ES-I3 (cell line): Measurements from ENCODE around the gene NDUFS2.
A peak's percentile ranks its signal among the peaks of the same experiment; 100 is the strongest.
"Not testable (repeated sequence)": the region's sequence is repeated elsewhere in the genome, so short reads cannot be mapped to it uniquely, and the experiment has no call there.

Source experiments
- H3K36me3 ChIP-seq: 2 replicates; pipeline ENCODE4 v1.6.1; 2013; ENCODE audit warnings: mild to moderate bottlenecking, low read length, control low read depth, moderate library complexity; ENCODE audit not compliant: insufficient read depth
- H3K4me1 ChIP-seq: 2 replicates; pipeline ENCODE4 v1.6.1; 2013; ENCODE audit warnings: mild to moderate bottlenecking, control low read depth, low read length; ENCODE audit not compliant: insufficient read depth
- H3K9ac ChIP-seq: 2 replicates; pipeline ENCODE4 v1.6.1; 2013; ENCODE audit warnings: low read depth, mild to moderate bottlenecking, low read length, moderate library complexity
- H3K9me3 ChIP-seq: 2 replicates; pipeline ENCODE4 v1.6.1; 2013; ENCODE audit warnings: mild to moderate bottlenecking, low read length, moderate library complexity; ENCODE audit not compliant: control insufficient read depth, insufficient read depth

The NDUFS2 gene

DNA sequence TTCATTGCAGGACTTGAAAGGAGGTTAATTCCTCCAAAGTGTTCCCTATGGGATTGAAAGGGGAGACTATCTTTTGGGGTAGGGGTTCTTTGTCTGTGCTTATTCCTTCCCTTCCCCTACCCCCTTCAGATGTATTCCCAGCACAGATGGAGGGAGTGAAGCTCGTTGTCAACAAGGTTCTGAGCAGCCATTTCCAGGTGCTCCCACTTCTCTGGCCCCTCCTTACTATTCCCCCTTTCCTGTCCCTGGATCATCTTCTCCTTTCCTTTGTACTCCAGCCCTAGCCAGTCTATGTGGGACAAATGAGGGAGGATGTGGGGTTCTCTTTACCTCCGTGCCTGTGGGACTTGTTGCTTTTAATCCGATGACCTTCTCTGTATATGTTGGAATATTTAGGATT is 24.6 kb downstream of the NDUFS2 start:
- peaks cover 5% of the 10 kb centered on the region; the same call in 1 of the 2 replicates for H3K36me3 ChIP-seq
- peak overlapping the region; percentile 66 for H3K9ac ChIP-seq
- H3K4me1 ChIP-seq, result no peaks in the 10 kb centered on the region; the same call in 1 of the 2 replicates
- H3K9me3 ChIP-seq, result no peaks in the 10 kb centered on the region

DNA sequence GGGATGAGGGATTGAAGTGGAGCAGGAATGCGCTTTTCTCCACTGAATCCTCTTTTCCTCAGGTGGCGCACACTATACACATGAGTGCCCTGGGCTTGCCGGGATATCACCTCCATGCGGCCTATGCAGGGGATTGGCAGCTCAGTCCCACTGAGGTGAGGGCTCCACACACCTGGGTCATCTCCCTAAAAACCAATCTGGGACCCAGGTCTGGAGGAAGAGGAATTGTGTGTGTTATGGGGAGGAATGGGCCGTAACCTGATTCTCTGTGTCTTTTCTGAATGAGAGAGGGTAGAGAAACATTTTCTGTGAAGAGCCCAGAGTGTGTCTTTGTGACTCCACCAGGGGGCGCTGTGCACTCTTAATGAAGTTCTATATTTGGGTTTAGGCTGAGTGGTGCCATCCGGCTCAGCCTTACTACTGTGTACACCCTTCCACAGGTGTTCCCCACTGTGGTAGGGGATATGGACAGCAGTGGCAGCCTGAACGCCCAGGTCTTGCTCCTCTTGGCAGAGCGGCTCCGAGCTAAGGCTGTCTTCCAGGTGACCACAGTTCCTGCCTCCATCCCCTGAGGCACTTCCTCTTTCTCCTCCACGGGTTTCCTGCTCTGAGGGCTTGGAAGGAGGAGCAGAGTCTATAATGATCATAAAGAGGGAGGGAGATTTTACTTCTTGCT is 25.2 kb downstream of the NDUFS2 start:
- Histone ChIP-seq H3K36me3 (peaks cover 5% of the 10 kb centered on the region; the same call in 1 of the 2 replicates), H3K9ac (peak overlapping the region; percentile 66), H3K4me1 (no peaks in the 10 kb centered on the region; the same call in 1 of the 2 replicates), H3K9me3 (no peaks in the 10 kb centered on the region)

DNA sequence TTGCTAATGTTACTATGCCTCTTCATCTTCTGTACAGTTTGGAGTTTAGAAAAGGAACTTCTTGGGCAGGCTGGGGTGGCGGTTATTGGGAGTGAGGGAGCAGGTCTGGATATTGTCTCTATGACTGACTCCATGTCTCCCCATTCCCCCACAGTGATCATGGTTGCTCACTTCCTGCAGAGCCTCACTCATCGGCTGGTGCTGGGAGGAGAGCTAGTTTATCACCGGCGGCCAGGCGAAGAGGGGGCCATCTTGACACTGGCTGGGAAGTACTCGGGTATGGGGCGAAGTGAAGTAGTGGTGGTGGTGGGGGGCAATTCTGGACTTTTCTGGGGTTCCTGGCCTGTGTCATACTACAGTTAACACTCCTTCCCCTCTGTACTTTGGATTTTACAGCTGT is 25.9 kb downstream of the NDUFS2 start:
- Histone ChIP-seq H3K36me3 (peaks cover 5% of the 10 kb centered on the region; the same call in 1 of the 2 replicates), H3K9ac (no peak overlapping the region), H3K9me3 (no peaks in the 10 kb centered on the region), H3K4me1 (peaks cover 2% of the 10 kb centered on the region; the same call in 1 of the 2 replicates)

DNA sequence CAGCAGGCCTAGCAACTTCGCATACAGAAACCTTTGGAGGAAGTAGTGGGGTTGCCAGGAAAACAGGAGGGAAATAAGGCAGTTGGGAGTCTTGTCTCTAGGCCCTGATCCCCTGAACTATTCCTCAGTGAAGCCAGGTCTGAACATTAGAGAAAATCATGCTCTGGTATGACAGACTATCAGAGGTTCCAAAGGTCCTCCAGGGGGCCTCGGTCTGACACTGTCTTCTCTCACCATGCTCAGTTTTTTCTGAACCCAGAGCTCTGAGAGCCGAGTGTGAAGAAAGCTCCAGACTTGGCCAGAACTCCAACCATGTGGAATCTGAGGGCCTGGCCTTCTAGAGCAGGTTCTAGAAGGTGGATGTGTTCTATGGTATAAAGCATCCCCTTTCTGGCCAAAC is 27.7 kb downstream of the NDUFS2 start:
- no peaks in the 10 kb centered on the region for H3K9me3 ChIP-seq

DNA sequence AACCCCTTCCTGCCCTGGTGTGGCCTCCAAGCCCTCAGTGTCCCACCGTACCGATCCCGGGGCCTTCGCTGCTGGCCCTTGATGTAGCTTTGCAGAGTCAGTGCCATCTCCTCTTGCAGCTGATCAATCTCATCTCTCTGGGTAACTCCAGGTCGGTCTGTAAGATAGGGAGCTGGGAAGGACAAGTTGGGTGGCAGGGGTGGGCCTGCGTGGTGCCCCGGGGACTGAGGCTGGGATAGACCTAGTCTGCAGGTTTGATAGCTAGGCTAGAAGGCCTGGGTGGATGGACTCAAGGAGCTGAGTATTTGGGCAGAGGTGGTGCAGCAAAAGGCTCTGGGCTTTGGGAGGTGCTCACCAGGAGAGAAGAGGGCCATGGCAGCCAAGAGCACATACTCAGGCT is 28.6 kb downstream of the NDUFS2 start:
- Histone ChIP-seq H3K36me3 (peaks cover 5% of the 10 kb centered on the region; the same call in 1 of the 2 replicates), H3K9me3 (no peaks in the 10 kb centered on the region), H3K9ac (no peak overlapping the region), H3K4me1 (peaks cover 6% of the 10 kb centered on the region; the same call in 1 of the 2 replicates)

More for the DNA sequence above, 27.7 kb downstream of the NDUFS2 start:
- H3K4me1 ChIP-seq, result peaks cover 6% of the 10 kb centered on the region; the same call in 1 of the 2 replicates
- H3K36me3 ChIP-seq, result peaks cover 5% of the 10 kb centered on the region; the same call in 1 of the 2 replicates
- H3K9ac ChIP-seq, result no peak overlapping the region

DNA sequence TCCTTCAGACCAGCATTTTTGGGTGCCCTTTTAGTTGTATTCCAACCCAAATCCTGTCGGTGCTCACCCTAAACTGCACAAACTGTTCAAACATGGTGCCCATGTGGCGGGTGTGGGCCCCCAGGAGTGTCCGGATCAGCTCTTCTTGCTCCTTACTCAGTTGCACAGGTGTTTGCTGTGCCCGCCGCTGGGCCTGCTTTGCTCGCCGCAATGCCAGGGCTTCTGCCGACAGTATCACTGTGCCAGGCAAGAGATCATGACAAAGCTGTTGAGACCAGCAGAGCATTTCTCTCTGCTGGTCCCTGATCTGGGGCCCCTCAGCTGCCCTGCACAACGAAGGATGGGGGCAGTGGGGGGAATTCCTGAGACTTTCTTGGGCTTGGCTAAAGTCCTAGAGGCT is 30.9 kb downstream of the NDUFS2 start:
- 0 out of 2 replicates have a peak, but pooled peaks cover 6% of the 10 kb centered on the region for H3K4me1 ChIP-seq
- H3K9ac ChIP-seq, result no peak overlapping the region
- peaks cover 5% of the 10 kb centered on the region; the same call in 1 of the 2 replicates for H3K36me3 ChIP-seq
- no peaks in the 10 kb centered on the region for H3K9me3 ChIP-seq

DNA sequence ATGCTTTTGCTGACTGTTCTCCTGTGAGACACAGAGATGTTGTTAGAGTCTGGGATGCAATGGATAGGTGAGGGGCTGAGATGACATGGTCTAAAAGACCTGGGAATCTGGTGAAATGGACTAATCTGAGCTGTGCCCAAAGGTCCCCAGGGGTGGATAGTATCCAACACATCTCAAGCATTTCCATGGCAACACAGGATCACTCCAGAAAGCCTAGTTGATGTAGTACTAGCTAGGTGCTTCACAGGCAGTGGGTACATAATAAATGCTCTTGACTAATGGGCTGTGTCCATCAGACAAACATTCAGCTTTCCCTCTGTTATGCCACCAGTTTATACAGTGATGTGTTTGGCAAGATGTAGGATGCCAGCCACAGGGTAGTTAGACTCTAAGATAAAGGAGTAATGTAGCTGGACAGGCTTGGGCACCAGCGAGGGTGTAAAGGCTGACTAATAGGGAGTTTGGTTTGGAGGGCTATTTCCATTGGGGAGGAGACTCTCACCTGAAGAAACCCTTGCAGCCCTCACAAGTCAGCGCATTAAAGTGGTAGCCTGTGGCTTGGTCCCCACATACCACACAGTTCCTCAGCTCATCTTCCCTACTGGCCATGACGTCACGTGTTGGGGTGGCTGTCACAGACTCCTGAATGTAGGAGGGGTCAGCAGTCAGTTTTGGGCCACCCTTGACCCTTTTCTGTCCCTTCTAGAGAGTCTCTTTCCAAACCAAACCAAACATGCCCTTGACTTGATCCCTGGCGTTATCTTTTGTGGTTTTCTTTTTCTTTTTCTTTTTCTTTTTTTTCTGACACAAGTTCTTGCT is 34.0 kb downstream of the NDUFS2 start:
- no peak overlapping the region for H3K9ac ChIP-seq
- H3K4me1 ChIP-seq, result 0 out of 2 replicates have a peak, but pooled peaks cover 6% of the 10 kb centered on the region
- H3K9me3 ChIP-seq, result no peaks in the 10 kb centered on the region
- H3K36me3 ChIP-seq, result no peaks in the 10 kb centered on the region

DNA sequence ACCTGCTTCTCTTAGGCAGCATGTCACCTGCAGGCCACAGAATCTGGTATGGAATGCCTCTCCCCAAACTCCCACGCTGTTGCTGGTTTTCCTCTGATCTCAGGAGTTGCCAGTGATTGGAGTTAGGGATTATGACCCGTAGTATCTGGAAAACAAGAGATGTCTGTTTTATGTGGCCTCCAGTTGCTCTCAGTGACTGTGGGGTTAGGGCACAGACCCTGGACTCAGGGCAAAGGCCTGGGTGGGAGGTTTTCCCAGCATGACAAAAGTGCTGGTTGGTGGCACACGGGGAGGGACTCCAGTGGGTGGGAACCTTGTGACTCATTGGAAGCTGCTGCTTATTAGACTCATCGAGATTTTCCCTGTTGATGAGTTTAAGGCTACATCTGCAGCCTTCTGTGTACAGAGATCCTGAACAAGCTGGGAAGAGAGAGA is 35.9 kb downstream of the NDUFS2 start, which contains the start of gene NR1I3:
Gene NR1I3, minus strand, starts transcription at position 165 of the 435 bp plus-strand sequence. CDS start 1,638 bp downstream, outside the sequence.
- Histone ChIP-seq H3K4me1 (0 out of 2 replicates have a peak, but pooled peaks cover 3% of the 10 kb centered on the region), H3K36me3 (no peaks in the 10 kb centered on the region), H3K9ac (no peak within 1 kb of the TSS), H3K9me3 (no peaks in the 10 kb centered on the region)

DNA sequence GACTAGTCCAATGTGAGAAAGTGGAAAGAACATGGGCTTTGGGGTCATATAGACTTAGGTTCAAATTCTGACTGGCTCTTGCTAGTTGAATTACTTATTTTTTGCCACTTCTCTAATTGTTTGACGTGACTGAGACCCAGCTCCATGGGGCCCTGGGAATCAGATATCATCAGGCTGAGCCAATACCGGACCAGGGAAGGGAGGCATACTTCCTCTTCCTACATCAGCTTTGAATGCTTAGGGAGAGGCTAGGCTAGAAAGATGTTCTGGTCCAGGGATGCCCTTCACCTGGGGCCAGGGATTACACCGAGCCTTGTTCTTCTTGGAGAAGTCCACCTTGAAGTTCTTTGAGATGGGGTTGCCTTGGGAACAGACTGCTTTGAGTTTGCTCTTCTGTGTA is 39.5 kb downstream of the NDUFS2 start:
- H3K9me3 ChIP-seq, result no peaks in the 10 kb centered on the region
- H3K4me1 ChIP-seq, result no peaks in the 10 kb centered on the region
- H3K9ac ChIP-seq, result no peak overlapping the region
- no peaks in the 10 kb centered on the region for H3K36me3 ChIP-seq

DNA sequence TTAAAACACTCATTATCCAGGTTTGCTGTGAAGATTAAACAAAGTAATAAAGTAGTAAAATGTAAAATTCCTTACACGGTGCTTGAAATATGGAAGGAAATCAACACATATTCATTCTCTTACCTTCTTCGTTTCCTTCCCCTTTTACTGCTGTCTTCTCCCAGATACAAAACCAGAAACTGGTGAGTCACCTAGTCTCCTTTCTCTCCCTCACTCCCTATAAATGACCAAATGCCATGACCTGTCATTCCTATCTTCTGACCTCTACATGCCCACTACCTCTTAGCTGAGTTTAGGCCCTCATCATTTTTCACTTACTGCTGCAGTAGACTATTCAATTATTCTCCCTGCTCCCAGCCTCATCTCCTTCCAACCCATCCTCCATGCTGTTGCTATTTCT is 40.1 kb downstream of the NDUFS2 start:
- Histone ChIP-seq H3K9me3 (no peaks in the 10 kb centered on the region), H3K4me1 (no peaks in the 10 kb centered on the region), H3K36me3 (no peaks in the 10 kb centered on the region), H3K9ac (no peak overlapping the region)

DNA sequence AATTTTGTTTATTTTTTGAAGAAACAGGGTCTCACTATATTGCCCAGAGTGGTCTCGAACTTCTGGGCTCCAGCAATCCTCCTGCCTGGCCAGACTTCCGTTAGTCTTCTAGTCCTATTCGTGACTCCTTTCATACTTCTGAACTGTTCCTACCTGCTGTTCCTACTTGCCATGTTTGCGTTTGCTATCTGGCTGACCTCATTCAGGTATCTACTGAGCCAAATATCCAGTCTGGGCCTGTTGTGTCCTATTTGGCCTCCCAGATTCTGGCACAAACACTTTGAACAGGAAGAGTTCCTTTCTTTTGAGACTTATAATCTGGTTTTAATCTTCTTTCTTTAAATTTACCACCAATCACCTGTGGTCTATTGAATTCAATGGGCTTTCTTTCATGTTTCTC is 42.7 kb downstream of the NDUFS2 start:
- Histone ChIP-seq H3K36me3 (no peaks in the 10 kb centered on the region), H3K9ac (no peak overlapping the region), H3K9me3 (no peaks in the 10 kb centered on the region), H3K4me1 (no peaks in the 10 kb centered on the region)

DNA sequence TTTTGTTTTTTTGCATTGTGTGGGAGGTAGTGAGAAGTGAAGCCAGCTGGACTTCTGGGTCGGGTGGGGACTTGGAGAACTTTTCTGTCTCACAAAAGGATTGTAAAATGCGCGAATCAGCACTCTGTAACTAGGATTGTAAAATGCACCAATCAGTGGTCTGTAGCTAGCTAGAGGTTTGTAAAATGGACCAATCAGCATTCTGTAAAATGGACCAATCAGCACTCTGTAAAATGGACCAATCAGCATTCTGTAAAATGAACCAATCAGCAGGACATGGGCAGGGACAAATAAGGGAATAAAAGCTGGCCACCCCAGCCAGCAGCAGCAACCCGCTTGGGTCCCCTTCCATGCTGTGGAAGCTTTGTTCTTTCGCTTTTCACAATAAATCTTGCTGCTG is 47.9 kb downstream of the NDUFS2 start:
- not testable (repeated sequence) for H3K4me1 ChIP-seq, H3K9ac ChIP-seq, H3K36me3 ChIP-seq, H3K9me3 ChIP-seq

DNA sequence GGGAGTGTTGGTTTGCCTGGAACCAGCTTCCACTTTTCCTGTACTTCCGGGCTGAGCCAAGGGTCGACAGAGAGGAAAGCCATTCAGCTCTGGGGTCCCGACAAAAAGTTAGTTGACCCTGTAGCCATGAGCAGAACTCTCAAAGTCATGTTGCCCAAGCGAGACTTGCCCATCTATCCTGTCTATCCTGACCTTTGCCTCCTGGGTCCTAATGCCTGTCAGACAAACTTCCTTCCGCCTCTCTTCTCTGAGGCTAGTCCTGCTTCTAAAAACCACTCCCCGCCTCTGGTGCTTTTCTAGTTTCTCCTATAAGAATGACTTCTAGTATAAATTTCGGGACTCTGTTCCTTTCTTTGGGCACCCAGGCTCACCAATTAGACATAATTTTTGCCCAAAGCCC is 48.7 kb downstream of the NDUFS2 start:
- Histone ChIP-seq H3K4me1 (no peaks in the 10 kb centered on the region), H3K9me3 (no peaks in the 10 kb centered on the region), H3K9ac (no peak overlapping the region), H3K36me3 (no peaks in the 10 kb centered on the region)

DNA sequence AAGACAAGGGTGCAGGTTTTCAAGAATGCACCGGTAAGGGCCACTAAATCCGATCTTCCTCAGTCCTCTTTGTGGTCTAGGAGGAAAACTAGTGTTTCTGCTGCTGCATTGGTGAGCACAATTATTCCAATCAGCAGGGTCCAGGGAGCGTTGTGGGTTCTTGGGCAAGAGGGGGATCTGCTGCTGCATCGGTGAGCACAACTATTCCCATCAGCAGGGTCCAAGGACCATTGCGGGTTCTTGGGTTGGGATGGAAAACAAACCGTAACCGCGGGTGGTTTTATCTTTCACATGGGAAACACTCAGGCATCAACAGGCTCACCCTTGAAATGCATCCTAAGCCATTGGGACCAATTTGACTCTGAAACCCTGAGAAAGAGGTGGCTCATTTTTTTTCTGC is 49.4 kb downstream of the NDUFS2 start:
- H3K36me3 ChIP-seq, result no peaks in the 10 kb centered on the region
- H3K9ac ChIP-seq, result no peak overlapping the region
- H3K9me3 ChIP-seq, result no peaks in the 10 kb centered on the region
- no peaks in the 10 kb centered on the region for H3K4me1 ChIP-seq
